ENCODE results near the gene FOXI2. TPM values are rescaled to one million over a fixed set of nuclear protein-coding genes. Genes with fewer than 3 reads are reported as not detected.

Gene FOXI2
- total RNA-seq, 1 donor from 2014 or later: not detected

Other genes starting within 250 kb of the FOXI2 start
- gene NPS, start 187.9 kb upstream of the FOXI2 start, total RNA-seq: not detected
- not detected for gene CLRN3, start 155.8 kb downstream of the FOXI2 start, total RNA-seq
- 16.0 TPM for gene PTPRE, start 169.9 kb downstream of the FOXI2 start, total RNA-seq

Measured in Right ventricle myocardium superior (tissue), 1 donor.